Activated CD4-positive, alpha-beta T cell treated with anti-CD3 and anti-CD28 coated beads, Interleukin-2, amount 10 ng/mL, durations not matched to agents 24 days and 14 days (primary cell): ENCODE results near the gene ELAC2. TPM values are rescaled to one million over a fixed set of nuclear protein-coding genes. Genes with fewer than 3 reads are reported as not detected.

ENCODE experiments used
- DNase-seq: peaks from one replicate; pipeline ENCODE4 v3.0.0; 2022
- H3K27ac Mint-ChIP-seq: one replicate; pipeline ENCODE4 v1.8.0; 2022; ENCODE audit warnings: mild to moderate bottlenecking, mixed read lengths
- H3K27me3 Mint-ChIP-seq: one replicate; pipeline ENCODE4 v1.8.0; 2022; ENCODE audit warnings: mixed read lengths
- H3K36me3 Mint-ChIP-seq: one replicate; pipeline ENCODE4 v1.8.0; 2022; ENCODE audit warnings: low read depth, mild to moderate bottlenecking, mixed read lengths
- H3K4me1 Mint-ChIP-seq: one replicate; pipeline ENCODE4 v1.8.0; 2021; ENCODE audit warnings: mixed read lengths
- H3K4me3 Mint-ChIP-seq: one replicate; pipeline ENCODE4 v1.8.0; 2022; ENCODE audit warnings: mild to moderate bottlenecking, moderate library complexity, mixed read lengths
- H3K9me3 Mint-ChIP-seq: one replicate; pipeline ENCODE4 v1.8.0; 2021; ENCODE audit warnings: mixed read lengths
- intact Hi-C: fragments of 100-400 bp; cut with micrococcal nuclease; formaldehyde crosslinking; loops from one replicate; pipeline ENCODE4 v1.15.1; 2023
- total RNA-seq: library from RNA; stranded (reverse); gene quantifications from 2 replicates; pipeline ENCODE4 v1.2.3, GENCODE V29; 2022

ELAC2 gene
- total RNA-seq, 1 donor from 2014 or later, result 102 TPM

DNA sequence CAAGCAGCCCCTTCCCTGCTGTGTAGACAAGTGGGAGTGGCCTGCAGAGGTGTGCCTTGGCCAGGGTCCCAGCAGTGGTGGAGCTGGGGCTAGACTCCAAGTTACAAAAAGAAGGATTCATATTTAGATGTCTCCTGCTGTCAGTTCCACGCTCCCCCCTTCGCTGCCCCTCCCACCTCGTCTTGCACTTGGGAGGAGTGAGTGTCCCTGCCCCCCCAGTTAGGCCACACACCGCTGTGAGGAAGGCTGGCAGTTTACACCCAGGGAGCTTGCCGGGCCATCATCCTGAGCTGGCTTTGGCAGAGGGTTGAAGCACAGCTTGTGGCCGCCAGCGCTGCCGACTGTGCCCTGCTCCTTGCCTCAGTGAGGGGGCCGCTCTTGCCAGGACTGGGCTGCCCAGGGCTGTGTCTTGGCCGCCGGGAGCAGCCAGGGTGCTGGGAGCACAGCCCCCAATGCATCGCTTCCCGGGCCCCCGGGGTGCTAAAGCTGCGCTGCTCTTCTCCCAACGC is 44.3 kb downstream of the ELAC2 start:
- H3K4me1 Mint-ChIP-seq, result peaks cover 1% of the 10 kb centered on the region
- no peak for DNase-seq
- intact Hi-C loops, result no loop called here
- H3K27me3 Mint-ChIP-seq, result peaks cover 20% of the 10 kb centered on the region
- no peaks in the 10 kb centered on the region for H3K36me3 Mint-ChIP-seq
- no peak overlapping the region for H3K27ac Mint-ChIP-seq
- H3K9me3 Mint-ChIP-seq, result no peaks in the 10 kb centered on the region
- H3K4me3 Mint-ChIP-seq, result no peak overlapping the region

DNA sequence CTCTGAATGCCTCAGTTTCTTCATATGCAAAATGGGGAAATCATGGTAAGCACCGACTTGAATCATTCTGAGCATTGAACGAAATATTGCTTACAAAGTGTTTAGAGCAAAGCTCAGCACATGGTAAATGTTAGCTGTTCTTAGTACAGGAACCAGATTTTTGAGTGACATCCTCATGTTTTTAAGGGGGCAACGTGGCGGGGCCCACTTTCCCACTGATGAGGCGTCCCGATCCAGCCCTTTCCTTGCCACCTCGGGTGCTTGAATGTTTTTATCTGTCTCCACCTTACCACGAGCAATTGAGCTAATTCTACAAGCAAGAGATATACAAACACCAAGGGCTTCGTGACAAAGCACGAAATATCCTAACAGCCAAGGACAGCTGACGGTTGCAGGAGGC is 49.9 kb downstream of the ELAC2 start:
- Mint-ChIP-seq H3K9me3 (no peaks in the 10 kb centered on the region), H3K4me1 (no peaks in the 10 kb centered on the region)
- intact Hi-C loops, result no loop called here

DNA sequence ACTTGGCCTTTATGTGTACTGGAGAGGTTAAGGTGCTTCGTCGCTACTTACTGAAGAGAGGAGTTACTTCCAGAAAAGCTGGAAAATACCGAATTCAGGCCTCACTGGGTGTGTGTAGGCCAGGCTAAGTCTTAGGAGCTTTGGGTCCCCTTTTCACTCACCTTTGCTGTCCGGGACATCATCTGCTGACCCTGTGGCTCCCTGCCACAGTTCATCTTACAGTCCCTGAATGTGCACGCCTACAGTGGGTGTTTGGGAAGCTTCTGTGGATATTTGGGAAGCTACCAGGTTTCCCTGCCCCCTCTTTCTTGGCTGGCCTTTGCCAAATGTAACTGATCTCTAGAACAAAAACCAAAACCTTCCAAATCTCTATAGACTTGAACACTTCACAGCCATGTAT is 51.4 kb downstream of the ELAC2 start:
- Mint-ChIP-seq H3K4me3 (no peak overlapping the region), H3K9me3 (no peaks in the 10 kb centered on the region), H3K27ac (no peak overlapping the region), H3K36me3 (no peaks in the 10 kb centered on the region), H3K4me1 (no peaks in the 10 kb centered on the region), H3K27me3 (no peaks in the 10 kb centered on the region)
- intact Hi-C loops, result no loop called here
- DNase-seq, result no peak

More for the DNA sequence above, 49.9 kb downstream of the ELAC2 start:
- Mint-ChIP-seq H3K27me3 (peaks cover 4% of the 10 kb centered on the region), H3K27ac (no peak overlapping the region), H3K4me3 (no peak overlapping the region), H3K36me3 (no peaks in the 10 kb centered on the region)
- DNase-seq, result no peak

DNA sequence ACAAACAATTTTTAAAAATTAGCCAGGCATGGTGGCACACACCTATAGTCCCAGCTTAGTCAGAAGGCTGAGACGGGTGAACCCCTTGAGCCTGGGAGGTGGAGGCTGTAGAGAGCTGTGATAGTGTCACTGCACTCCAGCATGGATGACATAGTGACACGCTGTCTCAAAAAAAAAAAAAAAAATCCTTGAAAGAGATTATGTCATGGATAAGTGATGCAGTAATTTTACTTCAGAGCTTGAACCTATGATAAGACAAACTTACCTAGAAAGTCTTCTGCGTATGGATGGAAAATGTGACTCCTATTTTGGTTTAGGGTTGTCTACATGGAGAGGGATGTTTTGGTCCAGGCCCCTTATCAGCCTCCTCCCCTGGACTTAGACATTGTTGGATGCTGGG is 51.8 kb downstream of the ELAC2 start:
- Mint-ChIP-seq H3K27me3 (no peaks in the 10 kb centered on the region), H3K4me1 (no peaks in the 10 kb centered on the region), H3K9me3 (no peaks in the 10 kb centered on the region), H3K27ac (no peak overlapping the region), H3K36me3 (no peaks in the 10 kb centered on the region), H3K4me3 (no peak overlapping the region)
- intact Hi-C loops, result no loop called here
- DNase-seq, result no peak

DNA sequence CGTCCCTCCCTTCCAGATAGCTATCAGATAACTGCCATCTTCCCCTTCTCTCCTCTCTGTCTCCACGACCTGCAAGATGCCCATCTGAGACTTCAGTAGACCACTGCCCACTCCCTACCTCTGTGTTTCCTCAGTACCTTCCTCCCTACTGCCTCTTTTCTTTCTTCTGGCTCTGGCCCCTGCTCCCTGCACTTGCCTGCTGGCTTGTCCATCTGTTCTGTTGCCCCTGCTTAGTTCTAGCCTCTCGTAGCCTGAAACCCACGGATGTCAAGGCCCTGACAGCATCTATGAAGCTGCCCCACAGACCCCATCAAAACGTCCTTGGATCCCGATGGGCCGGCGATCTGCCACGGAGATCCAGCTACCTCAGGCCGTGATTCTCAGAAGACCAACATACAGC is 53.0 kb downstream of the ELAC2 start:
- no peaks in the 10 kb centered on the region for H3K27me3 Mint-ChIP-seq
- no peaks in the 10 kb centered on the region for H3K9me3 Mint-ChIP-seq
- no peak for DNase-seq
- no peaks in the 10 kb centered on the region for H3K4me1 Mint-ChIP-seq
- no peaks in the 10 kb centered on the region for H3K36me3 Mint-ChIP-seq
- no peak overlapping the region for H3K4me3 Mint-ChIP-seq
- intact Hi-C loops, result no loop called here
- H3K27ac Mint-ChIP-seq, result no peak overlapping the region

DNA sequence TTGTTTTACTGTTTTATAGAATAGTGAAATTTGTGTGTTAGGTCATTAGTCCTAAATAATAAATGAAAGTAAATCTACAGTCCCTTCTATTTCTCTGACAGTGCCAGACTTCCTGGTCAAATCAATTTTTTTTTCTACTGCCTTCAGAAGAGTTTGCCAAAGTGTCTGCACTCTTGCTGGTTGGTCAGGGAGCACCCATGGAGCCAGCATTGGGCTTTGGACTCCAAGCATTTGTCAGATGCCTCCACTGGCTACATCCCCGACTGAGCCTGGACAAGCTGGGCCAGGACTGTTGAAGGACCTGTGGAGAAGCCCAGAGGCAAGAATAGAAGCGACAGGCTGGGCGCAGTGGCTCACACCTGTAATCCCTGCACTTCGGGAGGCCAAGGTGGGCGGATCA is 53.7 kb downstream of the ELAC2 start:
- Mint-ChIP-seq H3K4me3 (no peak overlapping the region), H3K27me3 (no peaks in the 10 kb centered on the region), H3K36me3 (no peaks in the 10 kb centered on the region), H3K4me1 (no peaks in the 10 kb centered on the region), H3K27ac (no peak overlapping the region), H3K9me3 (no peaks in the 10 kb centered on the region)
- intact Hi-C loops, result no loop called here
- DNase-seq, result no peak

DNA sequence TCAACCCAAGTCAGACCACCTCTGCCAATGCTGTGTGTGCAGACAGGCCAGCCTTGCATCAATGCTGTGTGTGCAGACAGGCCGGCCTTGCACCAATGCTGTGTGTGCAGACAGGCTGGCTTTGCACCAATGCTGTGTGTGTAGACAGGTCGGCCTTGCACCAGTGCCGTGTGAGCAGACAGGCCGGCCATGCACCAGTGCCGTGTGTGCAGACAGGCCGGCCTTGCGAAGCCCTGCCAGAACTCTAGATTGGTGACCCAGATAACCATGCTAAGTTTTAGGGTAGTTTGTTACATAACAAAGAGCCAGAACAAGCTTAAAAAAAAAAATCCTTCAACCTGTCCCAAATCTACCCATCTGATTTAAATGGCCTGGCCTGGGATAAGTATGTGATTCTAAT is 54.3 kb downstream of the ELAC2 start:
- Mint-ChIP-seq H3K27me3 (no peaks in the 10 kb centered on the region), H3K27ac (no peak overlapping the region), H3K36me3 (no peaks in the 10 kb centered on the region), H3K9me3 (no peaks in the 10 kb centered on the region), H3K4me3 (no peak overlapping the region), H3K4me1 (no peaks in the 10 kb centered on the region)
- no peak for DNase-seq
- intact Hi-C loops, result no loop called here

DNA sequence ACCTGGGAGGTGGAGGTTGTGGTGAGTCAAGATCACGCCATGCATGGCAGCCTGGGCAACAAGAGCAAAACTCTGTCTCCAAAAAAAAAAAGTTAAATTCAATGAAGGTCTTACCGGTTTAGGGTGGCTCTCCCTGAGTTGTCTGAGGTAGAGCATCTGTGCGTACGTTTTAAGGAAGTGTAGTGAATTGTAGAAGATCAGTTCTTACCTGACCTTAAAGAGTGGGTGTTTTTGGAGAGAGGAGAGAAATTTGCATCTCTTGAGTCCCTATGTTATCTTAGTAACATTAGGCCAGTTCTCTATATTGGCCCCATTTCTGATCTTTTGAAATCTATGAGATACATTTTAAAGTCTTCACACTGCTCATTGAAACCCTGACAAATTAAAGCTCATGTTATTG is 56.2 kb downstream of the ELAC2 start:
- Mint-ChIP-seq H3K27me3 (no peaks in the 10 kb centered on the region), H3K36me3 (no peaks in the 10 kb centered on the region), H3K9me3 (no peaks in the 10 kb centered on the region), H3K27ac (no peak overlapping the region), H3K4me3 (no peak overlapping the region), H3K4me1 (no peaks in the 10 kb centered on the region)
- intact Hi-C loops, result no loop called here
- DNase-seq, result no peak

DNA sequence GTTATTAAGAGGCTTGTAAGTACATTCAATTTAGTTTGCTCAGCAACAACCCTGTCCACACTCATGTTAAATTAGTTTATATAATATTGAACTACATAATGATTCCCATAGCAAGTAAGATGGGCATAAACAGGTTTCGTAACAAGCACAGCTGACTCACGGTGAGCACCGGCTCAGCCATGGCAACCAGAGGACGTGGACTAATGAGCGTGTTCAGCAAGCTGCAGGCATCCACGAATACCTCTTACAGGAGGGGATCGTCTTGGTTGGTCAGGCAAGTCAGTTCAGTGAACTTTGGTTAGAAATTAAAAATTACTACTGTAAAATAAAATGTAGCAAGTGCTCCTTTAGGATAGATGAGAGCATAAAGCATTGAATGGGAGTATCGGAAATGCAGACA is 58.4 kb downstream of the ELAC2 start:
- Mint-ChIP-seq H3K4me3 (no peak overlapping the region), H3K27me3 (no peaks in the 10 kb centered on the region), H3K36me3 (no peaks in the 10 kb centered on the region), H3K9me3 (no peaks in the 10 kb centered on the region), H3K4me1 (no peaks in the 10 kb centered on the region), H3K27ac (no peak overlapping the region)
- intact Hi-C loops, result no loop called here
- no peak for DNase-seq

DNA sequence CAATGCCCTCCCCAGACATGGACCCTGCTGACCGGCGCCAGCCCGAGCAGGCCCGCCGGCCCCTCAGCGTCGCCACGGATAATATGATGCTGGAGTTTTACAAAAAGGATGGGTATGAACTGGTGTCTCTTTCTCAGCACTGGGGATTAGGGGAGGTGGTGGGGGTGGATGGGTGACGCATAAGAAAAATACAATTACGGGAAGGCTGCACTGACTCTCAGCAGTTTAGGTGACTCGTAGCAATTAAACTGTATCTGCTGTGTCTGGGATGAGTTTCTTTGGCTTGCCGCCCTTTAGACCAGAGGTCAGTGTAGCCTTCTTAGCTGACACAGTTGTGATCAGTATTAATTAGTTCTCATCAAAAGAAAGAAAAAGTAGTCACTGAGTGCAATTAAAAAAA is 59.0 kb downstream of the ELAC2 start:
- Mint-ChIP-seq H3K36me3 (no peaks in the 10 kb centered on the region), H3K27ac (no peak overlapping the region), H3K9me3 (no peaks in the 10 kb centered on the region), H3K27me3 (no peaks in the 10 kb centered on the region), H3K4me1 (no peaks in the 10 kb centered on the region), H3K4me3 (no peak overlapping the region)
- intact Hi-C loops, result no loop called here
- no peak for DNase-seq

DNA sequence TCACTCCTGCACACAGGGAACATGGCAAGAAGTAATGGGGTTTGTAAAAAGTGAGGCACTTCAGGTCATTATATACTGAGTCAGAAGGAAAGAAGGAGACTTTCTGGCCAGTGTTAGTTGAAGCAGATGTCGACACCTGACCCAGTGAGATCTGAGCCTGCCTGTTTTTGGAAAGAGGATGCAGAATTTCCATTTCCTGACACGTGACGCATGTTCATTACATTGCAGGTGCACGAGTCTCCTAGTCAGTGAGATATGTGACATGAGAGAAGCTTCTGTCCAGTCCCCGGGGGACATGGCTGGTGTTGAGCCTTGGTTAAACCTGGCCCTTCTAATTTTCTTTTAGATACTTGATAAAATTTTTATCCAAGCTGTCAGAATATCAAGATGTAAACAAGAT is 62.3 kb downstream of the ELAC2 start:
- H3K36me3 Mint-ChIP-seq, result no peaks in the 10 kb centered on the region
- H3K4me3 Mint-ChIP-seq, result no peak overlapping the region
- H3K27ac Mint-ChIP-seq, result no peak overlapping the region
- no peaks in the 10 kb centered on the region for H3K27me3 Mint-ChIP-seq
- no peaks in the 10 kb centered on the region for H3K9me3 Mint-ChIP-seq
- intact Hi-C loops, result no loop called here
- no peak for DNase-seq
- H3K4me1 Mint-ChIP-seq, result no peaks in the 10 kb centered on the region

DNA sequence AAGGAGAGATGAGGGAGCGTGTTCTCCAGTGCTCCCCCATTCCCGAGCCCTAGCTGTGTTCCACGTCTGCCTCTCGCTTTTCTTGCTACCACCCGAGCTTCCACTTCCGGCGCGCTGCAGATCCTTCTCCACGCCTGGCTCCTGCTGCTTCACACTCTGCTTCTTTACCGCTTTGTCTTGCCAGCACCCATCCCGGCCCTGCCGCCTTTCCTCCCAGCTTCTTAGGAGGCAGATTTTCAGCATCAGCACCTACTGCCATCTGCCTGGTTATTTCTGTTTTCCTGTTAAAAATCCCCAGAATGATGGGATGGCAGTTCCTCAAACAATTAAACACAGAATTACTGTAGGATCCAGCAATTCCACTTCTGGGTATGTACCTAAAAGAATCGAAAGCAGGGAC is 64.7 kb downstream of the ELAC2 start:
- Mint-ChIP-seq H3K27ac (no peak overlapping the region), H3K4me1 (no peaks in the 10 kb centered on the region), H3K4me3 (no peak overlapping the region), H3K36me3 (no peaks in the 10 kb centered on the region), H3K27me3 (no peaks in the 10 kb centered on the region), H3K9me3 (no peaks in the 10 kb centered on the region)
- DNase-seq, result no peak
- intact Hi-C loops, result no loop called here

DNA sequence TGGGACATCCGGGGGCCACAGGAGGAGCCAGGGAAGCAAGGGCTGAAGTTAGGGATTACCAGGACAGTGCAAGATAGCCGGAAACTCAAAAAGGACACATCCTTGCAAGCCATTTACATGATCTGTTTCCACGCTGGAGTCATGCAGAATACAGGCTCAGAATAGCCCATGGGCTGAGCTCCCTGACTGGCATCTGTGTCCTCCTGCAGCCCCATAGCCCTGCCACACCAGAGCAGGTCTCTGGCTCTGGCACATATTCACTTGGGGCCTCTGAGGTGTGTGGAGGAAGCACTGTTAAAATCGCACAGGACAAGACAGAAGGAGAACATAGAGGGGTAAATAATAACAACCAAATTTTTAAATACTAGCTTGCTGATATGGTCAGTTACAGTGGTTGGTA is 65.8 kb downstream of the ELAC2 start:
- Mint-ChIP-seq H3K9me3 (no peaks in the 10 kb centered on the region), H3K36me3 (no peaks in the 10 kb centered on the region), H3K27me3 (no peaks in the 10 kb centered on the region), H3K4me1 (no peaks in the 10 kb centered on the region), H3K27ac (no peak overlapping the region), H3K4me3 (no peak overlapping the region)
- intact Hi-C loops, result no loop called here
- no peak for DNase-seq

DNA sequence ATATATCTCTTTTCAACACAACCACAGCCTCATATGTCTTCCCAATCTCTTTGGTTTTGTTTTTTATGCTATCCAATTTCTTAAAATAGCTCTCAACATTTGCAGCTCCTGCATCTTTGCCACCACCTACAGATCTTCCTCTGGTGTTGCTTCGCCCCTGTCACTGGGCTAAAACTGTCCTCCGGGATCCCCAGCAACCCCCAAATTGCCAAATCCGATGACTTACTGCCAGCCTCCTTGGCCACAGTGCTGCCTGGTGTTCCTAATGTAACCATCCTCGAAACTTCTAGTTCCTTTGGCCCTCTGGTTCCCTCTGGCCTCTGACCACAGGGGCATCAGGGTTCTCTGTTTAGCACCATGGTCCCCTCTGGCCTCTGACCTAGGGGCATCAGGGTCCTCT is 70.8 kb downstream of the ELAC2 start:
- Mint-ChIP-seq H3K4me1 (no peaks in the 10 kb centered on the region), H3K27me3 (no peaks in the 10 kb centered on the region), H3K4me3 (no peak overlapping the region), H3K9me3 (no peaks in the 10 kb centered on the region), H3K36me3 (no peaks in the 10 kb centered on the region), H3K27ac (no peak overlapping the region)
- no peak for DNase-seq
- intact Hi-C loops, result no loop called here
